Measurements from ENCODE around the gene TMEM165.

TMEM165 gene

DNA sequence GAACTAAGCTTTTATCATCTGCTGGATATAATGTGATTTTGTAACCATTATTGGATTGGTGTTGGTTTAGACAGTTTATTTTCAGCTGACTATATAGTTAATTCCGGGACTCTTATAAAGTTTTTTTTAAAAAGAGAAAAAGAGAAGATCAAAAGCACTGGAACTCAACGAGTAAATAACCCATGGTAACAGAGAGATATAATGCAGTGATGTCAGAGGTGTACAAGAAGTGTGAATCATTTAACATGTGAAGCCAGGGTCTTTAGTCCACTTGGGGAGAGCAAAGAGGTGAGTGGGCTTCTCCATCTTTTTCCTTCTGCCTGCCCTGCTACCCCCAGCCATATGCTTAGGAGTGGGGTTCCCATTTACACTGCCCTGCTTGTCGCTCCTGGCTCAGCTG is 3.2 kb downstream of the TMEM165 start:
- in situ Hi-C loops (cut with HindIII; ENCODE audit: low sequenced_read_pairs): loop anchor here (10.0 kb wide), 1 partner anchor 54 kb away; the partner anchor contains the start of gene SRD5A3

DNA sequence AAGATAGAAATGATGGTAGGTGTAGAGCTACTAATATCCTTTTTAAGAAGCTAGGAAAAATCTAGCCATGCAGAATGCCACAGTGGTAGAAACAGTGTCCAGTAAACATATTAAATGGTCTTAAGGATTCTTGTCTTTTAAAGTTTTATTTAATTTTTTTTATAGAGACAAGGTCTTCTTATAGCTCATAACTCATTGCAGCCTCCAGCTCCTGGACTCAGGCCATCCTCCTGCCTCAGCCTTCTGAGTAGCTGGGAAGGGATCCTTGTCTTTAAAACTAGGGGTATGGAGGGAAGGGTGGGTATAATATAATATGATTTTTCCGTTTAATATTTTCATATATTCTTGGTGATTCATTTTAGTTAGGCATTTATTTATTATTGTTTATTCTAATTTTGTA is 3.8 kb downstream of the TMEM165 start:
- in situ Hi-C loops (cut with HindIII; ENCODE audit: low sequenced_read_pairs): loop anchor here (10.0 kb wide), 1 partner anchor 55 kb away; the partner anchor contains the start of gene SRD5A3

DNA sequence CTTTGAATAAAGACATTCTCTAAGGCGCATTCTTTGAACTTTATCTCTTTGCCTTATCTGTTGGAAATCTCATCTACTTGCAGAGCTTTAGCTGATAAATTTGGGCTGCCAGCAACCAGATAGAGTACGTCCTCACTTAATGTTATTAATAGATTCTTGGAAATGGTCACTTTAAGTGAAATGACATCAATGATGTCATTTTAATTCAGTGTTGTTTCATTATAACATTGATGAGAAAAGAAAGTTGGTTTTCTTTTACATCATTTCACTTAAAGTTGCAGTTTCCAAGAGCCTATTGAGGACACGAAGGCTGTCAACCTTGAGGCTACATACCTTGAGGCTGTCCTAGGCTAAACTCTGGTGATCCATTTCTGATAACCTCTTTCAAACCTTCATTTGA is 9.3 kb downstream of the TMEM165 start:
- in situ Hi-C loops (cut with HindIII; ENCODE audit: low sequenced_read_pairs): no loop called here

DNA sequence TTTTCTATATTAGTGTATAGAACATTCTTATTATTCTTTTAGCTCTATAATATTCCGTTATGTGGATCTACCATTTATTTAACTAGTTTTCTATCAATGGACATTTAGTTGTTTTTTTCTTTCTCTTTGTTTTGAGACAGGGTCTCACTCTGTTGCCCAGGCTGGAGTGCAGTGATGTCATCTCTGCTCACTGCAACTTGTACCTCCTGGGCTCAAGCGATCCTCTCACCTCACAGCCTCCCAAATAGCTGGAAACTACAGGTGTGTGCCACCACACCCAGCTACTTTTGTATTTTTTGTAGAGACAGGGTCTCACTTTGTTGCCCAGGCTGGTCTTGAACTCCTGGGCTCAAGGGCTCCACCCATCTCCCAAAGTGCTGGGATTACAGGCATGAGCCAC is 10.8 kb downstream of the TMEM165 start:
- in situ Hi-C loops (cut with HindIII; ENCODE audit: low sequenced_read_pairs): no loop called here

DNA sequence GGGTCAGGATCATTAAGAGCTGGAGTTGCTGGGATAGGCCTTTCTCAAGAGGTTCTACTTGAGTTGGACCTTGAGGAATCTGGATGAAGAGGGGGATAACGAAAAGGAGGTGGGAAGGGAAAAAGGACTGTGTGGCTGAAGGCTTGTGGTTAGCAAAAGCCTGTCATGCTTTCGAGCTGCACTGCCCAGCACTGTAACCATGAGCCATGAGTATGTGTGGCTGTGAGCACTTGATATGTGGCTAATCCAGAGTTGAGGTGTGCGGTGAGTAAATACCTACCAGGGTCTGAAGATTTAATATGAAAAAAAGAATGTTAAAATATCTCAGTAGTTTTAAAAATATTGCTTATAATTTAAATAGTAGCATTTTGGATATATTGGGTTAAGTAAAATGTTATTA is 11.4 kb downstream of the TMEM165 start:
- in situ Hi-C loops (cut with HindIII; ENCODE audit: low sequenced_read_pairs): no loop called here

DNA sequence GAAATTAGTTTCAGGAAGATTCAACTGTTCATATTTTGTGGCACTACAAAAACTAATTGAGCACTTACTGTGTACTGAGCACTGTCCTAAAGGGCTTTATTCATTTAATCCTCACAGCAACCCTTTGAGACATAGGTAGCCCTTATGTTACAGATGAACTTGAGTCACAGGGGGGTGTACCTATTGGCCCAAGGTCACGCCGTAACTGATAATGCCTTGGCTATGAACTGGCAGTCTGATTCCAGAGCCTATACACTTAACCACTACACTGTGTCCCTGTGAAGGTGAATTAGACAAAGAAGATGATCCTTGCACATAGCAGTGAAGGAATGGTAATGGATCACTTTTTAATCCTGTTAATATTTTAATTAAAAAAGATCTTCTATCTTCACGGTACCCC is 12.0 kb downstream of the TMEM165 start:
- in situ Hi-C loops (cut with HindIII; ENCODE audit: low sequenced_read_pairs): no loop called here

DNA sequence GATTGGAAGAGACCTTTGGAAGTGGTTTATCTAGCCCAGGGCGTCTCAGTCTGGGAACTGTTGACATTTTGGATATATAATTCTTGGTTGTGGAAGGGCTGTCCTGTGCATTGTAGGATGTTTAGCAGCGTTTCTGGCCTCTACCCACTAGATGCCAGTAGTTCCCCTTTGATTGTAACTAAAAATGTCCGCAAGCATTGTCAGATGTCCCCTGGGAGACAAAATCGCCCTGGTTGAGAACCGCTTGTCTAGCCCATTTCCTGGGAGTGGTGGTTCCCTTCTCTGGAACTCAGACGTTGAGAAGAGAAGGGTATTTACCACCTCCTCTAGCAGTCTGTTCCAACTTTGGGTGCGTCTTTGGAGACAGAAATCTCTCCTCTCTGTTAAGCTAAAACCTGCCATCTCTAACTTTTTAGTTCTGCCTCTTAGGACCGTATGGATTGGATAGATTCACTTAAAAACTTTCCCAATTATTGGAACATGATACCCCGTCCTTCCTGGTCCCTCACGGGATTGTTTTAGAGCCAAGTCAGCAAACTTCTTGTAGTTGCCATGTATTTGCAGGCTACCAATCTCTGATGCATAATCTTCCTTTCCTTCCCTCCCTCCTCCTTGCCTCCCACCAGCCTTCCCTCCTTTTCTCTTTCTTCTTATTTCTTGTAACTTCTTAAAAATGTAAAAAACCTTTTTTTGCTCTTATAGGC is 13.9 kb downstream of the TMEM165 start:
- in situ Hi-C loops (cut with HindIII; ENCODE audit: low sequenced_read_pairs): no loop called here

DNA sequence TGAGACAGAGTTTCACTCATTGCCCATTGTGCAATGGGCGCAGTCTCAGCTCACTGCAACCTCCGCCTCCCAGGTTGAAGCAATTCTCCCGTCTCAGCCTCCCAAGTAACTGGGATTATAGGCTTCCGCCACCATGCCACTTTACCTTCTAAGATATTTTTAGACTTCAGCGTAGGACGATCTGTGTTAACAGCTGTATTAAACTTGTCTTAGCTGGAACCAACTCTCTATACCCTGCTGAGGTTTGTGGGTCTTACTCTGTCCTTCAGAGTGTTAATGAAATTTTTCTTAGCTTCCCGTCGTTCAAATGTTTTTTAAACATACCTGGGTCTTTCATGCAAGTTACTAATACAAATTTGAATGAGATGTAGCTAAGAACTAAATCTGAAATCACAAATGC is 14.7 kb downstream of the TMEM165 start:
- in situ Hi-C loops (cut with HindIII; ENCODE audit: low sequenced_read_pairs): no loop called here

DNA sequence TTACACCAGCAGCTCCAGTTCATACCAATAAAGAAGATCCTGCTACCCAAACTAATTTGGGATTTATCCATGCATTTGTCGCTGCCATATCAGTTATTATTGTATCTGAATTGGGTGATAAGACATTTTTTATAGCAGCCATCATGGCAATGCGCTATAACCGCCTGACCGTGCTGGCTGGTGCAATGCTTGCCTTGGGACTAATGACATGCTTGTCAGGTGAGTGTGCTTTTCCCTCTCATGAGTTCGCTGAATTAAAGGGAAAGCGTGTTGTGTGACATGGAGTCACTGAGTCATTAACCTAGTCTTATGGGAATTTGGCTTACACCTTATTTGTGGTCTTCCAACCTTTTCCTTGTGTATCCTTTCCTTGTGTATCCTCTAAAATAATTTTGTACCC is 15.9 kb downstream of the TMEM165 start:
- in situ Hi-C loops (cut with HindIII; ENCODE audit: low sequenced_read_pairs): no loop called here

DNA sequence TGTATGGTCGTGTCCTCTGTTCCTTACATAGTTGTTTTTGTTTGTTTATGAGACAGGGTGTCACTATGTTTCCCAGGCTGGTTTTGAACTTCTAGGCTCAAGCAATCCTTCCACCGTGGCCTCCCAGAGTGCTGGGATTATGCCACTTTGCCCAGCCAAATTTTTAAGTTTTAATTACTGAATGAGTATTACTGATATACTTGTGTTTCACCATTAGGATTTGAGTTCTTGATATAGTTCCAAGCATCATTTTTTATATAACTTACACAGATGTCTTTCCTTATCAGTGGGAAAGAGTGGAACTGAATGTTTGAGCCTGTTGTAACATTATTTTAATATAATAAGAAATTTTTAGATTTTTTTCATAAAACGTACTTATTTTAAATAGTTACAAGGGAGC is 20.4 kb downstream of the TMEM165 start:
- in situ Hi-C loops (cut with HindIII; ENCODE audit: low sequenced_read_pairs): no loop called here

DNA sequence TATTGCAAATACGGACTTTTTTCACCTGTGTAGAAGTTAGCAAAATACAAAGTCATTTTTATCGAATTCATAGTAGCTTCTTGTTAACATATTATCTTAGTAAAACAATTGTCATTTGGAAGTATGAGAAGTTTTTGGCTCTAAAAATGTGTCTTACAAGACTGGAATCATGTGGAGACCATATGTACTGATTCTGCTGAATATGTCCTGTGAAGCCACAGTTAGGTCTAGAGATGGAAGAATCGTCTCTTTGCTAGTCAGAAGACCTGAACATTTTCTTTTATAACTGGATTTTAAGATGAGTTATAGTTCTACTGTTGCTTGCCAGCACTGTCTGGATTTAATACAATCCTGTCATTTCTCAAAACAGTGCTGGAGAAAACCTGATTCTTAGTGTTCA is 29.0 kb downstream of the TMEM165 start:
- in situ Hi-C loops (cut with HindIII; ENCODE audit: low sequenced_read_pairs): no loop called here

DNA sequence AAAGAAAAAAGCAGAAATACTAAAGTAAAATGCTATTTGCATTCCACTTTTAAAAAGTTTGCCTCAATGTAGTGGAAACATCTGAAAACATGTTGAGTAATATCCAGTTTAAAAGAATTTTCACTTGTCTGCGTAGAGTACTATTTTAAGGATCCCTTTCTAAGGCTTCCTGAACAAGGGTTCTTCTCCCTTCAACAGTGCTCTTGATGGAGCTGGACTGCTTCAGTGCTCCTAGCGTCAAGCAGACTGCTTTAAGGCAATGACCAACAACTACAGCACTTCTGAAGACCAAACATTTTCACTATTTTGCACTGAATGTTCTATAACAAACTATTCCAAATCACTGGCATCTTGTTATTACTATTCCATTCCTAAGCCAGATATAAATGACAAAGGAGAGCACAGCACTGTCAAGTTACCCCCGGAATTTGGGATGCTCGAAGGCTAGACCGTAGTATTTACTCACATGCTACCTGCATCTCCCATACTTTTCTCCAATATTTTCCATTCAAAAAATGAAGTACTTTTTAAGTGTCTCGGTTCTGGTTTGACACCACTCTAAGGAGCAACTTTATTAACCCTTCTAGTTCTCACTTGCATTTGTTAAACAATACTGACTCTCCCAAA is 36.1 kb downstream of the TMEM165 start:
- in situ Hi-C loops (cut with HindIII; ENCODE audit: low sequenced_read_pairs): no loop called here

DNA sequence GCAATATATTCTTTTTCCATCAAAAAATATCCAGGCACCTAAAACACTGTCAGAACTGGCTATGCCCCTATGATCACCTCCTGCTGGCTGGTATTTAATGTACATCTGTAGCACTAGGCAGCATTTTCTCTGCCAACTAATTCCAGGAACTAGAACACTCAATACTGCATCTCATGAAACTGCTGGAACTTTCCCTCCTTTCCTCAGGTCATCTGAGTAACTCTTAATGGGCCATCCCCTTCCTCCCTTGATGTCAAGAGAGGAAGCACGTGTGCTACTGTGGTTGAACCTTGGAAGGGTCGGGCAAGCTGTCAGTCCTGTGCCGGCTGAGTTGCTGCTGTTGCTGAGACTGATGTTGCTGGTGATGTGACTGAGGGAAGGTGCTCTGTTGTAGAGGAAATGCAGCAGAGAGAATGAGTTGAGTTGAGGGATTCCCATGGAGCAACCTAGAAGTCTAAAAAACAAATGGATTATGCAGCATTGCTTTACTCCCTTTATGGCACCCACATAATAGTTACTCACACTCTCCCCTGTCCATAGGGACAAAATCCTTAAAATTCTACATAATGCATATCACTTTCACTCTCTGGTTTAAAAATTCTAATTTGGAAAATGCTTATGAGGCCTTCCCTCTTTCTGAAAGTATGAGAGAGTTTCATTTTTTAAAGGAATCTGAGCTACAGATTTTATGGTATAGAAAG is 39.5 kb downstream of the TMEM165 start:
- in situ Hi-C loops (cut with HindIII; ENCODE audit: low sequenced_read_pairs): no loop called here

DNA sequence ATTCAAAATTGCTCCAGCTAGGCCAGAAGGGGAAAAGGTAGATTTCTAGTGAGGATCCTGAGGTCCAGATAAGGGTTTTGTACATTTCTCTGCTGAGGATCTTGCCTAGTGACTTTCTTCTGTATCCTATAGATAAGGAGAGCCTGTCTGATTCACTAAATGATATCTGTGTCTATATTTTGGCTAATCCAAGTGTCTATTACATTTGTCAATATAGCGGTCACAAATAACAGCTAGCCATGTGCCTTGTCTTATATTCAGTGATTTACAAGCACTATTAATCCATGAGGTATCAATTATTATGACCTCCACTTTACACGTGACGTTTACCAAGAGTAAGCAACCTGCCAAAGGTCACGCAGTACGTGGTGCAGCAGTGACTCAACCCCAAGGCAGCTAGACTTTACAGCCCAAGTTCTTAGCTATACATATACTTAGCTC is 41.6 kb downstream of the TMEM165 start:
- in situ Hi-C loops (cut with HindIII; ENCODE audit: low sequenced_read_pairs): no loop called here

DNA sequence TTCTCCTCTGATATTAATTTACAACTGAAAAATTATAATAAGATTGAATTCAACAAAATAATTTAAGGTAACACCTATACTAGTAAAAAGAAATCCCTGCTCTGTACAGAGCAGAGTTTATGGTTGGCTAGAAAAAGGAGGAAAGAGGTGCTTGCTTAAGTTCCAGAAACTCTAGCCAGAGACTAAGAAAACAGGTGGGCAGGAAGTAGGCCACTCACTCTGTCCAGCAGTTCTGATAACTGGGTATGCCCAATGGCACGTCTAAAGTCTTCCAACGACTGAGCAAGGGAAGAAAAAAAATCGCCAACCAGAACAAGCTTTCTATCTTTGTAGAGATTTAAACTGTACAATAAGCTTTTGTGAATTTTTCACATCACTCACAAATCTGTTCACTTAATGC is 42.1 kb downstream of the TMEM165 start:
- in situ Hi-C loops (cut with HindIII; ENCODE audit: low sequenced_read_pairs): no loop called here

DNA sequence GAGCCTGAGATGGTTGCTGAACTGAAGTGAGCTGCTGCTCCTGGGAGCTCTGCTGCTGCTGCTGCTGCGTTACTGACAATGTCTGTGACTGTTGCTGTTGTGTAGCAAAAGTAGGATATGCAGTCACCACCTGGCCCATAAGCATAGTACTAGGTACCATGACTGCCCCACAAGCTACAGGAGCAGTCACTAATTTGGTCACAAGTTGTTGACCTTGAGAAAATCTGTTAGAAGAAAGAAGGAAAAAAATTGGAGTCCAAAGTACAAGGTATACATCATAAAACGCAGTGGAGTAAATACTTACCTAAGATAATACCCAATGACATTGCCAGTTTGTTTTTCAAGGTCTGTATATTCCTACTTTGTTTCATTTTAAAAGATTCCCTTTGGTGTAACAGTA is 42.6 kb downstream of the TMEM165 start:
- in situ Hi-C loops (cut with HindIII; ENCODE audit: low sequenced_read_pairs): no loop called here

DNA sequence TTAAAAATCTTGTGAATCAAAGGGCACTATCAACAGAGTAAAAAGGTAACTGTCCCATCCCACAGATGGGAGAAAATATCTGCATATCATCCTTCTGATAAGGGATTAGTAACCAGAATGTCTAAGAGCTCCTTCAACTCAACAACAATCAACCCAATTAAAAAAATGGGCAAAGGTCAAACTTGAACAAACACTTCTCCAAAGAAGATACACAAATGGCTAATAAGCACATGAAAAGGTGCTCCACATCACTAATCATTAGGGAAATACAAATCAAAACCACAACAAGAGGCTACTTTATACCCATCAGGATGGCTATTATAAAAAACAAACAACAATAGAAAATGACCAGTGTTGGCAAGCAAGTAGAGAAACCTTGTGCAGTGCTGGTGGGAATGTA is 43.3 kb downstream of the TMEM165 start:
- in situ Hi-C loops (cut with HindIII; ENCODE audit: low sequenced_read_pairs): no loop called here

DNA sequence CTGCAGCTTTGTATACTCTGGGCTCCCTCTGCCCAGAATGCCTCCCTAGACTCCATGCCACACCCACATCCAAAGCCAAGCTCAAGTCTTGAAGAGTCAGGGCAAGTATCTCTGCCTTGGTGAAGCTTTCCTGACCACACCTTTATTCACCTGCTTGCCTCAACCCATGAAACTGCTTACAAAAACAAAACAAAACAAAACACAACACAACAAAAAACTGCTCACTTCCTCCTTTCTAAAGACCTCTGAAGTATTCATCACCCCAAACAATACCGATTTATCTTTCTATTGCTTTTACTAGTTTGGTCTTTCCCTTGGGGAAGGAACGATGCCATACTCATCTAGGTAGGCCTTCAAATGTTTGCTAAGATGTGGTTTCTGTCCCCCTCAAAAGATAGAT is 45.0 kb downstream of the TMEM165 start:
- in situ Hi-C loops (cut with HindIII; ENCODE audit: low sequenced_read_pairs): no loop called here

DNA sequence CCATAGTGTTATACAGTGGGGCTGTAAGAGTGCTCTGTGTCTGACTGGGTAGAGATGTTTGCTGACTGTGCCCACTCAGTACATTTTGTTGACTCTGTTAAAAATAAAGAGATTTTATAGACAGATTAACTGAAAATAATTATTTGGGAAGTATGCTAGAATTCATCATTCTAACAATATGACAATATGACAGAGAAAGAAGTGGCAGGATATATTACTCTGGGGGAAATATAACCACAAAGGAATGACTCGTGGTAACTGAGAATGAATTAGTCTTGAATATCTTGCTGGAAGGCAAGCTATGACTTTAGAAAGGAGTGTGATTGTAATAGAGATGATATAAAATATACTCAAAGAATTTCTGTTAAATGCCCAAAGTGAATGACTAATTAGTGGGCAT is 46.8 kb downstream of the TMEM165 start:
- in situ Hi-C loops (cut with HindIII; ENCODE audit: low sequenced_read_pairs): no loop called here

DNA sequence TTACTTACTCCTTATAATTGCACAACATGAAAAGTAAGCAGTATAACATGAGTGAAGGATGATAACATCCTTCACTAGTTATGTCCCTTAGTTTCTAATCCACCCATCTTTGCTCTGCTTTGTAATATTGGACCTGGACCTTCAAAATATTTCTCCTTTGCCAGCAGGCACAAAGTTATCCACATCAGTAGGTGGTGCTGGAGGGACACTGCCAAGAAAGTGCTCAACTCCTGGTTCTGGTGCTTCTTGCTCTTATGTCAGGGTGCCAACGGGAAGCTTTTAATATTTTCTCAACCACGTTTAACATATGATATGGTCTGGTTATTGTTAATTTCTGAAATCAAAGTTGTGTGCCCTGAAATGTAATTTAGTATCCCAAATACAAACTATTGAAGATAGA is 49.1 kb downstream of the TMEM165 start:
- in situ Hi-C loops (cut with HindIII; ENCODE audit: low sequenced_read_pairs): no loop called here

DNA sequence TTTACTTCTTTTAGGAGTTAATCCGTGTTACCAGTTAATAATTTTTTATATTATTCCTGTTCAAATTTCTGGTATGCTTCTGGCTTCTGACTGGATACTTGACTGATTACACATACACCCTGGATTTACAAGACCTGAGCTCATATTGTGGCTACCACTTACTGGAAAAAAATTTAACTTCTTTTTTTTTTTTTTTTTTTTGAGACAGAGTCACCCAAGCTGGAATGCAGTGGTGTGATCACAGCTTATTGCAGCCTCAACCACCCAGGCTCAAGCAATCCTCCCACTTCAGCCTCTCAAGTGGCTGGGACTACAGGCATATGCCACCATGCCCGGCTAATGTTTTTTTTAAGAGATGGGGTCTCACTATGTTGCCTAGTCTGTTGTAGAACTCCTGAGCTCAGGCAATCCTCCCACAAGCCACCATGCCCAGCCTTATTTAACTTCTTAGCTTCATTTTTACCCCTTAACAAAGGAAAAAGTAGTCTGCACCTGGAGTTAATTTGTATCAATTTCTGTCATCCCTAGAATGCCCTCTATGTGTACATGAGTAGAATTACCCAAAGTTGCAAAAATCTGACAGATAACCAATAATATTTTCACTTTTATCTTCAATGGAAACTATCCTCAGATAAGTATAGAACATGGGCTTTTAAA is 50.3 kb downstream of the TMEM165 start:
- in situ Hi-C loops (cut with HindIII; ENCODE audit: low sequenced_read_pairs): no loop called here

DNA sequence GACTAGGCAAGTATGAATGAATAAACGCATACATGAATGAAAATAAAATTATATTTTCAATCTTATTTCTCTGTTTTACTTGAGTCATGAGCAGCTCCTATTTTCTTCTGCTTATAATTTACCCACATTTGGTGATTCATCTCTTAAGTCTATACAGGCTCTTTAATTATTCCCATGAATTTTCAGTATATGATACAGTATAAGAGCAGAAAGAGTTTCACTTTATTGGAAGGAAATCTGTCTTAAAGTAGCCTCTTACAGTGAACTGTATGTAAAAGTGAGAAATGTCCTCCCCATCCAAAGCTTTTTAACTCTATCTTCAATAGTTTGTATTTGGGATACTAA is 50.8 kb downstream of the TMEM165 start:
- in situ Hi-C loops (cut with HindIII; ENCODE audit: low sequenced_read_pairs): no loop called here
